Naive thymus-derived CD4-positive, alpha-beta T cell (primary cell): ENCODE measurements around the gene RHOBTB3. TPM values are rescaled to one million over a fixed set of nuclear protein-coding genes. Genes with fewer than 3 reads are reported as not detected.

Experiments used
- ATAC-seq: fragments of 150-1000 bp; cut with Tn5 transposase; 2 replicates; pipeline ENCODE4 v1.10.0; 2021; ENCODE audit warnings: mild to moderate bottlenecking, moderate library complexity
- CTCF ChIA-PET: fragments of 350-600 bp; sonication (Branson Sonifier 250); formaldehyde crosslinking; loops from one replicate; lab custom pipeline; 2021; ENCODE audit warnings: antibody characterized with exemption; lab: Charles Lee
- POLR2A ChIA-PET: fragments of 350-600 bp; sonication (Branson Sonifier 250); formaldehyde crosslinking; loops from one replicate; lab custom pipeline; 2021; ENCODE audit warnings: antibody characterized with exemption, inconsistent platforms; lab: Charles Lee
- DNase-seq, 9 donors: peaks; one replicate each; pipeline versions ENCODE4 v3.0.0 to v3.0.0-alpha.2; 2020 to 2022; ENCODE audit warnings: mixed read lengths in 1 of 9
- H3K27ac ChIP-seq: one replicate; pipeline ENCODE4 v1.7.0; 2013; ENCODE audit warnings: mild to moderate bottlenecking, low read depth, low read length, moderate library complexity
- H3K27me3 ChIP-seq, 2 donors: one replicate each; pipeline ENCODE4 v1.7.0; 2013; ENCODE audit warnings: low read length in 2 of 2, mild to moderate bottlenecking in 2 of 2, moderate library complexity in 2 of 2; ENCODE audit not compliant: control insufficient read depth in 2 of 2, insufficient read depth in 2 of 2
- H3K36me3 ChIP-seq, 3 experiments: 1 replicate in 2 of 3; 2 replicates in 1 of 3; pipeline ENCODE4 v1.7.0; 2013; ENCODE audit warnings: low read length in 3 of 3, mild to moderate bottlenecking in 3 of 3, moderate library complexity in 1 of 3; ENCODE audit not compliant: insufficient read depth in 3 of 3, control insufficient read depth in 2 of 3
- H3K4me1 ChIP-seq, 2 donors: one replicate each; pipeline ENCODE4 v1.7.0; 2013; ENCODE audit warnings: low read length in 2 of 2, mild to moderate bottlenecking in 2 of 2, moderate library complexity in 1 of 2; ENCODE audit not compliant: control insufficient read depth in 2 of 2, insufficient read depth in 2 of 2
- H3K4me3 ChIP-seq: 2 replicates; pipeline ENCODE4 v1.7.0; 2013; ENCODE audit warnings: mild to moderate bottlenecking, low read length
- H3K9me3 ChIP-seq, 3 experiments: 1 replicate in 2 of 3; 2 replicates in 1 of 3; pipeline ENCODE4 v1.7.0; 2013; ENCODE audit warnings: low read length in 3 of 3; ENCODE audit not compliant: control insufficient read depth in 2 of 3
- H3K27ac Mint-ChIP-seq, 9 donors: one replicate each; pipeline ENCODE4 v1.8.0; 2020 to 2022; ENCODE audit warnings: mixed read lengths in 9 of 9, mild to moderate bottlenecking in 8 of 9, moderate library complexity in 5 of 9, inconsistent platforms in 2 of 9
- H3K27me3 Mint-ChIP-seq, 5 donors: one replicate each; pipeline ENCODE4 v1.8.0; 2021 to 2022; ENCODE audit warnings: mixed read lengths in 5 of 5, mild to moderate bottlenecking in 1 of 5
- H3K36me3 Mint-ChIP-seq, 5 donors: one replicate each; pipeline ENCODE4 v1.8.0; 2020 to 2022; ENCODE audit warnings: mixed read lengths in 5 of 5, mild to moderate bottlenecking in 3 of 5, inconsistent platforms in 1 of 5
- H3K4me1 Mint-ChIP-seq, 7 donors: one replicate each; pipeline ENCODE4 v1.8.0; 2020 to 2022; ENCODE audit warnings: mixed read lengths in 7 of 7, mild to moderate bottlenecking in 3 of 7, inconsistent platforms in 1 of 7
- H3K4me3 Mint-ChIP-seq, 10 donors: one replicate each; pipeline ENCODE4 v1.8.0; 2020 to 2022; ENCODE audit warnings: mild to moderate bottlenecking in 10 of 10, mixed read lengths in 10 of 10, moderate library complexity in 6 of 10, inconsistent platforms in 2 of 10
- H3K9me3 Mint-ChIP-seq, 11 donors: one replicate each; pipeline ENCODE4 v1.8.0; 2020 to 2022; ENCODE audit warnings: mixed read lengths in 11 of 11, mild to moderate bottlenecking in 4 of 11, inconsistent platforms in 1 of 11, moderate library complexity in 1 of 11
- intact Hi-C, 2 donors: fragments of 100-400 bp; cut with micrococcal nuclease; formaldehyde crosslinking; loops; one replicate each; pipeline ENCODE4 v1.15.1; 2023
- polyA plus RNA-seq, 2 donors: library from polyadenylated mRNA; unstranded; fragments of 300-500 nt; fragmentation: Illumina TruSeq; gene quantifications; one replicate each; pipeline ENCODE4 v1.2.3, GENCODE V29; 2021
- total RNA-seq, 6 experiments: library from RNA in 5 of 6; stranded (reverse) in 5 of 6; gene quantifications; 1 replicate in 5 of 6; 2 replicates in 1 of 6; pipeline ENCODE4 v1.2.3 and lab custom pipeline; 2021 to 2026

Gene RHOBTB3
- total and polyA plus RNA-seq, 7 experiments from 2014 or later, result 0.24 to 9.6 (median 4.6) TPM

DNA sequence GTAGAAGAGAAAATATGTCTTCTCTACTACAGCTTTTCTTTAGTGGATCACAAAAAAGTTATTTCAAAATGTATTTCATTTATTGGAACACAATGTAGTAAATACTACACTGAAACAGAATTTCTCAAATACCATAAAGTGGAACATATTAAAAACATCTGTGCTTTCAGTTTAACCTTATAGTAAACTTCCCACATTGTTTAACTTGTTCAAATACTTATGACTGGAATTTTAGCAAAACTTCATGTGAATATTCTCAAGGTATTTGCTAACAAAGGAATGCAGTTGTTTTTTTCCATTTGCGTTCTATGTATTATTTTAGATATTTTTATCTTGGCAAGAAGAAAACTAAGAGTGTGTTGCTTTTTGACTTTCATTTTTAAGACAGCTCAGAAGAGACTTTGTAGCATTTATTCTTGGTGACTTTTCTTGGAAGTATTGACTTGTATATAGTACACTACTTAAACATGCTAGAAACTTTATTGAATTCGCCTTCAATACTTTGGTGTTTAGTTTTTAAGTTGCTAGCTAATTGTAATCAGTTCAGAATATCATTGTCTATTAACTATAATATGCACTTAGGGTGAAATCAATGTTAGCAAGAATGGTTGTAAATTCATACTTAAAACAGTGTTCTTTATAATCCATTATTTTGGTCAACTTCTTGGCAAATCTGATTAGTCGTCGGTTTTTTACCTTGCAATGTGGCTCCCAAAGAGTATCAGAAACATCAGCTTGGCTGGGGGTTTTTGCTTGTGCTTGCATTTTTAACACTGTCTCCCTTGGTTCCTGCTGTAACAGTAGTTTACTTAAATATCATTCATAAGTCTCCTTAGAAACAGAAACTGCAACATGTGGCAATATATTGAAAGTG lies 5.0 kb upstream of the RHOBTB3 start:
- Mint-ChIP-seq H3K4me3 (peak overlapping the region in 4 of 10 donors; percentile 8 to 85 (median 29)), H3K27me3 (peaks cover 0 to 54% (median 5%) of the 10 kb centered on the region in 5 donors), H3K27ac (peak overlapping the region in 2 of 9 donors; percentile 23 to 26), H3K9me3 (no peaks in the 10 kb centered on the region), H3K4me1 (peaks cover 27 to 78% (median 57%) of the 10 kb centered on the region in 7 donors), H3K36me3 (no peaks in the 10 kb centered on the region)
- Histone ChIP-seq H3K27me3 (no peaks in the 10 kb centered on the region), H3K36me3 (no peaks in the 10 kb centered on the region), H3K27ac (no peak overlapping the region), H3K9me3 (no peaks in the 10 kb centered on the region), H3K4me3 (no peak overlapping the region), H3K4me1 (peaks cover 0 to 20% of the 10 kb centered on the region in 2 donors)
- CTCF ChIA-PET, result no interaction called here
- DNase-seq (no peak), ATAC-seq (no peak)
- POLR2A ChIA-PET, result interaction anchor here (0.6 kb wide), 1 partner anchor 101 kb away, joined by 3 read pairs; no protein-coding TSS in a partner anchor
- intact Hi-C loops, result loop anchor here in 1 of 2 donors (5.0 kb wide), 1 partner anchor 79 kb away; the partner anchor contains the start of gene RFESD

DNA sequence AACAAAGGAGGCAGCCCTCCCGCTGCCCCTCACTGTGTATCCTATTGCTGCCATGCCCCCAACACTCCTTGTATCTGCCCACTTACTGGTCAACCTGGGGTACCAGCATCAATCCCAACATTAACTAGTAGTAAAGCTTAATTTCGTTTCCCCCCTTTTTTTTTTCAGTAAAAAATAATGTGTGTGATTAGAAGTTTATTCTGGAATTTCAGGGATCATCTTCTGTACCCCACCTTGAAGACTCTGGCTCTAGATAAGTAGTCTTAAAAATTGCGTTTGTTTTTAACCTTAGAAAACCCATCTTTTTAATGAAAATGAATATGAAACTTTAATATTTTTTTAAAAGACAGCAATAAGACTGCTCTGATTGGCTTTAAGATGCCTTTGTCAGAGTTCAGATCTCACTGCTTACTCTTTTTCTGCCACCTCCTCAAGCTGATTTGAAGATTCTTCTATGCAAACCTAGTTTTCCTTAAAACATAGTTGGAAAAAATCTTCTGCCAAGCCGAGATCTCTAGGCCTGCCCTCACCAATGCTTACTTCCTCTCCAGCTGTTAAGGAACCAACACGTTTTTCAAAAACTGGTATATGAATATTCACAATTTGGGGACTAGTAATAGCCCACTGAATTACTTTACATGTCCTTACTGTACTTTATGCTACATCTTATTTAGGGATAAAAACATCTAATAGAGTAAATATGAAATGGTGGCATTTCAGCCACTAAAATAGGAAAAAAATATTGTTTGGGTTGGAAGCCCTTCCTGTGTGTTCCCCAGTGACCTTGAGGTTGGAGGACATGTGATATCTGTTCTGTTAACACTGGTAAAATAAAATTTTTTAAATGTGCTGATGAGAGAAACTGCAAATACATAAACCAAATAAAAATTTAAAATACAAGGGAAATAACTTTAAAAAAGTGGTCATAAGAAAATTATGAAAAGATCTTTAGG lies 4.0 kb upstream of the RHOBTB3 start:
- H3K4me3 Mint-ChIP-seq, result peak overlapping the region in 4 of 10 donors; percentile 27 to 85 (median 46)
- H3K9me3 Mint-ChIP-seq, result no peaks in the 10 kb centered on the region
- intact Hi-C loops, result loop anchor here (1.0 to 5.0 kb wide), 2 partner anchors 9 to 80 kb away; partner anchors contain the start of gene RFESD (in 1 of the 2)
- Histone ChIP-seq H3K4me3 (no peak overlapping the region), H3K36me3 (no peaks in the 10 kb centered on the region), H3K27me3 (peaks cover 0 to under 1% of the 10 kb centered on the region in 2 donors), H3K4me1 (peaks cover 0 to 20% of the 10 kb centered on the region in 2 donors), H3K27ac (no peak overlapping the region), H3K9me3 (no peaks in the 10 kb centered on the region)
- peak overlapping the region in 3 of 9 donors; percentile 23 to 77 (median 49) for H3K27ac Mint-ChIP-seq
- H3K36me3 Mint-ChIP-seq, result no peaks in the 10 kb centered on the region
- H3K4me1 Mint-ChIP-seq, result peaks cover 24 to 74% (median 55%) of the 10 kb centered on the region in 7 donors
- ATAC-seq, result no peak
- ChIA-PET CTCF (no interaction called here), POLR2A (interaction anchor here (0.6 kb wide), 1 partner anchor 102 kb away, joined by 3 read pairs; no protein-coding TSS in a partner anchor)
- no peak for DNase-seq
- H3K27me3 Mint-ChIP-seq, result peaks cover 3 to 58% (median 6%) of the 10 kb centered on the region in 5 donors

DNA sequence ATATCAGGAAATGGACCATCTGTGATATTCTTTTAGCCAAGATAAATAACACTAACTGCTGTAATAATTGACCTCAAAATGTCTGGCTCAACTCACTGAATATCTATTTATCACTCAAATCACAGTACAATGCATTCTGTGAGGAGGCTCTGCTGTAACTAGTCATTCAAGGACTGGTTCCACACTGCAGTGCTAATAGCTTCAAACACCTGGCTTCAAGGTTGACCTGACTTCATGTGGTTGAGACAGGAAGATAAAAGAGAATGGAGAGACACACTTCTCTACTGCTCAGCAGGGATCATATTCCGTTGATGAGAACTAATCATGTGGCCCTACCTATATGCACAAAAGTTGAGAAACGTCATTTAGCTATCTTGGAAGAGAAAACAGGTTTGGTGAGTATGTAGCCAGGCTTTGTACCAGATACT lies 3.4 kb upstream of the RHOBTB3 start:
- H3K27ac ChIP-seq, result no peak overlapping the region
- Mint-ChIP-seq H3K27me3 (peaks cover 5 to 64% (median 9%) of the 10 kb centered on the region in 5 donors), H3K36me3 (no peaks in the 10 kb centered on the region), H3K4me1 (peaks cover 27 to 80% (median 61%) of the 10 kb centered on the region in 7 donors), H3K4me3 (peak overlapping the region in 3 of 10 donors; percentile 5 to 85 (median 39)), H3K27ac (peak overlapping the region in 5 of 9 donors; percentile 6 to 77 (median 49)), H3K9me3 (no peaks in the 10 kb centered on the region)
- H3K9me3 ChIP-seq, result no peaks in the 10 kb centered on the region
- ATAC-seq (peak; percentile 23), DNase-seq (peak in 3 of 9 donors; percentile 7 to 31 (median 27))
- ChIA-PET CTCF (no interaction called here), POLR2A (no interaction called here)
- intact Hi-C loops, result loop anchor here (1.0 to 5.0 kb wide), 2 partner anchors 9 to 80 kb away; partner anchors contain the start of gene RFESD (in 1 of the 2)
- peaks cover 0 to 20% of the 10 kb centered on the region in 2 donors for H3K4me1 ChIP-seq
- peaks cover 4 to 6% of the 10 kb centered on the region in 2 donors for H3K27me3 ChIP-seq
- no peaks in the 10 kb centered on the region for H3K36me3 ChIP-seq
- H3K4me3 ChIP-seq, result no peak overlapping the region

DNA sequence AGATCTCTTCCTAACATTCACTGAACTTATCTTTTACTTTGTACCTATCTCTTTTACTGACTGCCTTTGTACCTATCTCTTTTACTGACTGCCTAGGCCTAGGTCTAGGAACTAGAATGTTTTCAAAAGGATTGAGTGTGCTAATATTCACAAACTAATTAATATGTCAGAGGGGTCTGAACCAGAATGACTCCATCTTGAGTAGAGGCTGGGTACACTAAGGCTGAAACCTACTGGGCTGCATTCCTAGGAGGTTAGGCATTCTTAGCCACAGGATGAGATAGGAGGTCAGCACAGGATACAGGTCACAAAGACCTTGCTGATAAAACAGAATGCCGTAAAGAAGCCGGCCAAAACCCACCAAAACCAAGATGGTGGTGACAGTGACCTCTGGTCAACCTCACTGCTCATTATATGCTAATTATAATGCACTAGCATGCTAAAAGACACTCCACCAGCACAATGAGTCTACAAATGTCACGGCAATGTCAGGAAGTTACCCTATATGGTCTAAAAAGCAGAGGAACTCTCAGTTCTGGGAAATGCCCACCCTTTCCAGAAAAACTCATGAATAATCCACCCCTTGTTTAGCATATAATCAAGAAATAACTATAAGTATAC lies 2.5 kb upstream of the RHOBTB3 start:
- H3K27ac ChIP-seq, result no peak overlapping the region
- POLR2A ChIA-PET, result no interaction called here
- H3K36me3 ChIP-seq, result no peaks in the 10 kb centered on the region

DNA sequence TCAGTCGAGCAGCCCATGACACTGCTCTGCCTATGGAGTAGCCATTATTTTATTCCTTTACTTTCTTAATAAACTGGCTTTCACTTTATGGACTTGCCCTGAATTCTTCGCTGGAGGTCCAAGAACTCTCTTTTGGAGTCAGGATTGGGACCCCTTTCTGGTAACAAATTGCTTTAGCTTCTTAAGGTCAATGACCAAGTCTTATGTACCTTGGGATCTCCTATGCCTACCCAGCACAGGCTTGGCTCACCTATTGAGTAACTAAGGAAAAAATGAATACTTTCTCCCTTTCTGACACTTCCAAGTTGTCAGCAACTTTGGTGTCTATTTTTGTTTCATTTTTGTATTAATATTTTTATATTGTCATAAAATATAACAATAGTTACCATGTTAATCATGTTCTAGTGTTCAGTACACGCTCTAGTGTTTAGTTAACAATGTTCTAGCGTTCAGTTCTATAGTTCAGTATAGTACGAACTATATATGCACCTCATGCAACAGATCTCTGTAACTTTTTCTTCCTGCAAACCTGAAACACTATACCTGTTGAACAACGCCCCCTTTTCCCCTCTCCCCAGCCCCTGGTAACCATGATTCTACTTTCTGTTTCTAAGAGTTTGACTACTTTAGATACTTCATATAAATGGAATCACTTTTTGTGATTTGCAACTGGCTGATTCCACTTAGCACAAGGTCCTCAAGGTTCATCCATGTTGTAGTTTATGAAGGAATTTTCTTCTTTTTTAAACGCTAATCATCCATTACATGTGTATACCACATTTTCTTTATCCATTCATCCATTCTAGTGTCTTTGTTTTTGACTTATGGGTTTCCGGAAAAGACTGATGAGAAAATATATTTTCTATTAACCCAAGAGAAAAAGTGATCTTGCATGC lies 1.8 kb upstream of the RHOBTB3 start:
- no peak overlapping the region for H3K4me3 ChIP-seq
- H3K27ac ChIP-seq, result no peak overlapping the region
- DNase-seq (no peak), ATAC-seq (no peak)
- H3K4me1 ChIP-seq, result peaks cover 0 to 20% of the 10 kb centered on the region in 2 donors
- H3K9me3 ChIP-seq, result no peaks in the 10 kb centered on the region
- peaks cover 4 to 6% of the 10 kb centered on the region in 2 donors for H3K27me3 ChIP-seq
- H3K36me3 Mint-ChIP-seq, result no peaks in the 10 kb centered on the region
- no peaks in the 10 kb centered on the region for H3K9me3 Mint-ChIP-seq
- H3K27me3 Mint-ChIP-seq, result peaks cover 6 to 77% (median 9%) of the 10 kb centered on the region in 5 donors
- H3K4me3 Mint-ChIP-seq, result peak overlapping the region in 9 of 10 donors; percentile 64 to 94 (median 85)
- intact Hi-C loops, result loop anchor here (2.0 to 5.0 kb wide), 6 partner anchors 31 to 175 kb away; partner anchors contain the start of genes RFESD (in 2 of the 2), ARSK (in 1 of the 2) and SKIC3 (in 1 of the 2)
- H3K4me1 Mint-ChIP-seq, result peaks cover 28 to 86% (median 58%) of the 10 kb centered on the region in 7 donors
- ChIA-PET CTCF (no interaction called here), POLR2A (no interaction called here)
- H3K36me3 ChIP-seq, result no peaks in the 10 kb centered on the region
- H3K27ac Mint-ChIP-seq, result peak overlapping the region in 6 of 9 donors; percentile 13 to 84 (median 56)

More for the DNA sequence above, 2.5 kb upstream of the RHOBTB3 start:
- Histone ChIP-seq H3K4me3 (no peak overlapping the region), H3K27me3 (peaks cover 4 to 6% of the 10 kb centered on the region in 2 donors), H3K4me1 (peaks cover 0 to 20% of the 10 kb centered on the region in 2 donors), H3K9me3 (no peaks in the 10 kb centered on the region)
- Mint-ChIP-seq H3K27me3 (peaks cover 6 to 72% (median 9%) of the 10 kb centered on the region in 5 donors), H3K36me3 (no peaks in the 10 kb centered on the region), H3K4me3 (peak overlapping the region in 8 of 10 donors; percentile 4 to 85 (median 28)), H3K4me1 (peaks cover 28 to 80% (median 60%) of the 10 kb centered on the region in 7 donors), H3K9me3 (no peaks in the 10 kb centered on the region), H3K27ac (peak overlapping the region in 7 of 9 donors; percentile 6 to 77 (median 49))
- intact Hi-C loops, result loop anchor here in 1 of 2 donors (5.0 kb wide), 1 partner anchor 81 kb away; the partner anchor contains the start of gene RFESD
- ATAC-seq (no peak), DNase-seq (peak in 4 of 9 donors; percentile 7 to 41 (median 21))
- CTCF ChIA-PET, result no interaction called here
